ENCODE results near the gene SOS2.
"Not testable (repeated sequence)": the region's sequence is repeated elsewhere in the genome, so short reads cannot be mapped to it uniquely, and the experiment has no call there.

SOS2 gene

DNA sequence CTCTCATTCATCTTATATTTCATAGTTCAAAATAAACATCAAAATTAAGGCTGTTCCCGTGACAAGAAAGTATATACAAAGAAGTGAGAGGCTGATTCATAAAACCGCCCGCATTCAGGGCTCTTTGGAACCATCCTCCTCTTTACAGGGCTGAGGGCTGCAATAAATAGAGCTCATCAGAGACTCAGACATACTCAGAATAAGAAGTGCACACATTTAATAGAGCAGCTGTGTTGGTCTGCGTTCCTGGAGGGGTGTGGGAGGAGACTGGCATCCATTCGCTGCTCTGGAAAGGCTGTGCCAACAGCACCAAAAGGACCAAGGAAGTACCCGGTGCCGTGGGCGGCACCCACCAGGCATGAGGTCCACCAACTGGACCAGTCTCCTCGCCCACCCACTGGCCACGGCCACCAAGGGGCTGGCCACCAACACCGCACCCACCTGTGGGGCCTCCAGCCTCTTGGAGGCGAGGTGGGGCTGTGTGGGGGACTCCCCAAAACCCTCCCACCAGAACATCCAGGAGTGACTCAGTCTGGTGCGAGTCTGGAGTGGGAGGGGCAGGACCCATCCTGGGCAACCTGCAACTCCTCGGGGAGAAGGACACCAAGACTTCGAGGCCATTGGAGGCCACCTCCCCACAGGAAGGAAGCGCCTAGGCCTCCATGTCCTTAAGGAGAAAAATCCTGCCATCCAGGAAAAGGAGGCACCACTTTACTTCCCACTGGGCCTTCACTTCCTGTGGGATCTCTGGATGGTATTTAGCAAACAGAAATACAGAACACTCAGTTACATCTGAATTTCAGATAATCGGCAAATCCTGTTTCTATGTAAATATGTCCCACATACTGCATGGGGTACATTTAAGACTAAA is 147.7 kb downstream of the SOS2 start:
- H4K20me1 ChIP-seq (ENCODE audit: insufficient read depth, low read length) = no peaks in the 10 kb centered on the region
- no peaks in the 10 kb centered on the region for H3K27me3 ChIP-seq (replicated peaks; ENCODE audit: insufficient read depth, low read length)
- no peak overlapping the region for H2AFZ ChIP-seq (ENCODE audit: low read length)
- no peaks in the 10 kb centered on the region for H3K79me2 ChIP-seq (ENCODE audit: low read length)
- peak overlapping the region; percentile 61 for H3K4me2 ChIP-seq (ENCODE audit: low read depth, low read length)
- peak overlapping the region; percentile 73 for H3K9ac ChIP-seq (ENCODE audit: low read length)
- TF ChIP-seq EZH2phosphoT487 (IDR thresholded peaks at IDR 0.05; ENCODE audit: low read length) = no peak
- TF ChIP-seq, protein P1, sequence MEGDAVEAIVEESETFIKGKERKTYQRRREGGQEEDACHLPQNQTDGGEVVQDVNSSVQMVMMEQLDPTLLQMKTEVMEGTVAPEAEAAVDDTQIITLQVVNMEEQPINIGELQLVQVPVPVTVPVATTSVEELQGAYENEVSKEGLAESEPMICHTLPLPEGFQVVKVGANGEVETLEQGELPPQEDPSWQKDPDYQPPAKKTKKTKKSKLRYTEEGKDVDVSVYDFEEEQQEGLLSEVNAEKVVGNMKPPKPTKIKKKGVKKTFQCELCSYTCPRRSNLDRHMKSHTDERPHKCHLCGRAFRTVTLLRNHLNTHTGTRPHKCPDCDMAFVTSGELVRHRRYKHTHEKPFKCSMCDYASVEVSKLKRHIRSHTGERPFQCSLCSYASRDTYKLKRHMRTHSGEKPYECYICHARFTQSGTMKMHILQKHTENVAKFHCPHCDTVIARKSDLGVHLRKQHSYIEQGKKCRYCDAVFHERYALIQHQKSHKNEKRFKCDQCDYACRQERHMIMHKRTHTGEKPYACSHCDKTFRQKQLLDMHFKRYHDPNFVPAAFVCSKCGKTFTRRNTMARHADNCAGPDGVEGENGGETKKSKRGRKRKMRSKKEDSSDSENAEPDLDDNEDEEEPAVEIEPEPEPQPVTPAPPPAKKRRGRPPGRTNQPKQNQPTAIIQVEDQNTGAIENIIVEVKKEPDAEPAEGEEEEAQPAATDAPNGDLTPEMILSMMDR (IDR thresholded peaks at IDR 0.05; ENCODE audit: low read length) = no peak
- no peak for TF ChIP-seq EZH2 (optimal IDR thresholded peaks at IDR 0.05; ENCODE audit: low read depth, low read length)
- H3K9me3 ChIP-seq (replicated peaks; ENCODE audit: insufficient read depth, low read length) = no peaks in the 10 kb centered on the region
- peak overlapping the region; percentile 99 for H3K27ac ChIP-seq (ENCODE audit: low read length)
- DNase-seq = peak; percentile 18
- H3K4me1 ChIP-seq (ENCODE audit: low read length) = peaks cover 38% of the 10 kb centered on the region
- H3K36me3 ChIP-seq (replicated peaks; ENCODE audit: insufficient read depth, low read length) = no peaks in the 10 kb centered on the region
- H3K4me3 ChIP-seq (ENCODE audit: low read length) = peak overlapping the region; percentile 29; the same call in 1 of the 2 replicates
- H3K9me2 ChIP-seq (replicated peaks; ENCODE audit: insufficient read depth, low read length) = no peaks in the 10 kb centered on the region
- peaks cover 26% of the 10 kb centered on the region for H3F3A ChIP-seq (ENCODE audit: insufficient read depth, low read length)

DNA sequence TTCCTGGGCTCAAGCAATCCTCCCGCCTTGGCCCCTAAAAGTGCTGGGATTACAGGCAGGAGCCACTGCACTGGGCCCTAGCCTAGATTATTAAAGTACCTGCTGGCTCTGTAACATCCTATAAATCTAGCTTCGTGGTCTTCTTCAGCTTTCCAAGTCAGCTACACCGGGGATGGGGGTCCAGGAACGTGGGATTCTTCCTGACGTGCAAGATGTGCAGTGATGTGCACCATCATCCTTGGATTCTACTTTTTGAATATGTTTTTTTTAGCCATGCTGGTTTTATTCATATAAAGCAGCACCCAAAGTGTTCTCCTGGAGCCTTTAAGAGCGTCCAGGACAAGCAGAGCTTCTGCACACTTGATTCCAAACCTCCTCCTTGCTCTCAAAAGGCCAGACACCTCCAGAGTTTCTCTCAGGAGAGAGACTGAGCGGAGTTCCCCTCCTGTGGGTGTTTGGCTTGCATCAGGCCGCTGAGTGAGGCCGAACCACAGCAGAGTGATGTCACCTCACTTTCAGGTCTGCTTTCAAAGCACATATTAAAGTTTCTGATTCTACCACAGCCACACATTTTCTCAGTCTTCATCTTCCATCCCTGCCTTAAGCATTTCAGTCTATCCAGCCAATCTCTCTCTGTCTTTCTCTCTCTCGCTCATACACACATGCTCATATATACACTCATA is 148.5 kb downstream of the SOS2 start:
- peak overlapping the region; percentile 29; the same call in 1 of the 2 replicates for H3K4me3 ChIP-seq (ENCODE audit: low read length)
- H3K4me1 ChIP-seq (ENCODE audit: low read length) = peaks cover 35% of the 10 kb centered on the region
- no peaks in the 10 kb centered on the region for H4K20me1 ChIP-seq (ENCODE audit: insufficient read depth, low read length)
- TF ChIP-seq EZH2phosphoT487 (IDR thresholded peaks at IDR 0.05; ENCODE audit: low read length) = no peak
- no peak for TF ChIP-seq EZH2 (optimal IDR thresholded peaks at IDR 0.05; ENCODE audit: low read depth, low read length)
- TF ChIP-seq, protein P1 (IDR thresholded peaks at IDR 0.05; ENCODE audit: low read length) = no peak
- H3K79me2 ChIP-seq (ENCODE audit: low read length) = no peaks in the 10 kb centered on the region
- peak; percentile 82 for DNase-seq
- no peak overlapping the region for H2AFZ ChIP-seq (ENCODE audit: low read length)
- no peaks in the 10 kb centered on the region for H3K9me3 ChIP-seq (replicated peaks; ENCODE audit: insufficient read depth, low read length)
- peak overlapping the region; percentile 61 for H3K4me2 ChIP-seq (ENCODE audit: low read depth, low read length)
- H3F3A ChIP-seq (ENCODE audit: insufficient read depth, low read length) = peaks cover 24% of the 10 kb centered on the region
- H3K27ac ChIP-seq (ENCODE audit: low read length) = peak overlapping the region; percentile 99
- H3K9me2 ChIP-seq (replicated peaks; ENCODE audit: insufficient read depth, low read length) = no peaks in the 10 kb centered on the region
- no peaks in the 10 kb centered on the region for H3K36me3 ChIP-seq (replicated peaks; ENCODE audit: insufficient read depth, low read length)
- peak overlapping the region; percentile 73 for H3K9ac ChIP-seq (ENCODE audit: low read length)
- no peaks in the 10 kb centered on the region for H3K27me3 ChIP-seq (replicated peaks; ENCODE audit: insufficient read depth, low read length)

DNA sequence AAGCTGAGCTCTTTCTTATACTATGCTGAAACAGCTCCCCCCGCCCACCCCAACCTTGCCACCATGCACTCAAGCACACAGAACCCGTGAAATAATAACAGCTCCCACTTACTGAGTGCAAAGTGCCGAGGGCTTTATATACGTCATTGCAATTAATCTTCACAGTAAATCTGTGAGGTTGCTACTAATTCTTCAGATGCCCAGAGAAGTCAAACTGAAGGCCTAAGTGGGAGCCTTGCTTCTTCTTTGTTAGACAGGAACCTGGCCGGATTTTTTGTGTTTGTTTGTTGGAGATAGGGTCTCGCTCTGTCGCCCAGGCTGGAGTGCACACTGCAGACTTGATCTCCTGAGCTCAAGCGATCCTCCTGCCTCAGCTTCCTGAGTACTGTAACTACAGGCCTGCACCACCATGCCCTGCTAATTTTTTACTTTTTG is 149.1 kb downstream of the SOS2 start:
- Histone ChIP-seq H3K4me2 (ENCODE audit: low read depth, low read length) (peak overlapping the region; percentile 61; the same call in 1 of the 2 replicates), H3K79me2 (ENCODE audit: low read length) (no peaks in the 10 kb centered on the region), H3K36me3 (replicated peaks; ENCODE audit: insufficient read depth, low read length) (no peaks in the 10 kb centered on the region), H3F3A (ENCODE audit: insufficient read depth, low read length) (peaks cover 18% of the 10 kb centered on the region), H3K27ac (ENCODE audit: low read length) (peak overlapping the region; percentile 99; the same call in 1 of the 2 replicates), H3K4me3 (ENCODE audit: low read length) (no peak overlapping the region), H3K27me3 (replicated peaks; ENCODE audit: insufficient read depth, low read length) (no peaks in the 10 kb centered on the region), H3K9ac (ENCODE audit: low read length) (peak overlapping the region; percentile 50; the same call in 1 of the 2 replicates), H3K4me1 (ENCODE audit: low read length) (peaks cover 29% of the 10 kb centered on the region), H2AFZ (ENCODE audit: low read length) (no peak overlapping the region), H4K20me1 (ENCODE audit: insufficient read depth, low read length) (no peaks in the 10 kb centered on the region), H3K9me2 (replicated peaks; ENCODE audit: insufficient read depth, low read length) (no peaks in the 10 kb centered on the region), H3K9me3 (replicated peaks; ENCODE audit: insufficient read depth, low read length) (no peaks in the 10 kb centered on the region)
- DNase-seq = no peak
- TF ChIP-seq EZH2phosphoT487 (IDR thresholded peaks at IDR 0.05; ENCODE audit: low read length) = no peak
- TF ChIP-seq, protein P1 (IDR thresholded peaks at IDR 0.05; ENCODE audit: low read length) = no peak
- TF ChIP-seq EZH2 (optimal IDR thresholded peaks at IDR 0.05; ENCODE audit: low read depth, low read length) = no peak

DNA sequence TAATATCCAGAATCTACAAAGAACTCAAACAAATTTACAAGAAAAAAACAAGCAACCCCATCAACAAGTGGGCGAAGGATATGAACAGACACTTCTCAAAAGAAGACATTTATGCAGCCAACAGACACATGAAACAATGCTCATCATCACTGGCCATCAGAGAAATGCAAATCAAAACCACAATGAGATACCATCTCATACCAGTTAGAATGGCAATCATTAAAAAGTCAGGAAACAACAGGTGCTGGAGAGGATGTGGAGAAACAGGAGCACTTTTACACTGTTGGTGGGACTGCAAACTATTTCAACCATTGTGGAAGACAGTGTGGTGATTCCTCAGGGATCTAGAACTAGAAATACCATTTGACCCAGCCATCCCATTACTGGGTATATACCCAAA is 152.3 kb downstream of the SOS2 start:
- H2AFZ ChIP-seq (ENCODE audit: low read length); H3K27me3 ChIP-seq (replicated peaks; ENCODE audit: insufficient read depth, low read length); H3K79me2 ChIP-seq (ENCODE audit: low read length); H3K4me3 ChIP-seq (ENCODE audit: low read length); H3K9ac ChIP-seq (ENCODE audit: low read length); H3K27ac ChIP-seq (ENCODE audit: low read length); H3K36me3 ChIP-seq (replicated peaks; ENCODE audit: insufficient read depth, low read length); H3K9me2 ChIP-seq (replicated peaks; ENCODE audit: insufficient read depth, low read length); H4K20me1 ChIP-seq (ENCODE audit: insufficient read depth, low read length); H3K4me2 ChIP-seq (ENCODE audit: low read depth, low read length); H3K9me3 ChIP-seq (replicated peaks; ENCODE audit: insufficient read depth, low read length); DNase-seq: not testable (repeated sequence)
- Histone ChIP-seq H3F3A (ENCODE audit: insufficient read depth, low read length) (peaks cover 13% of the 10 kb centered on the region), H3K4me1 (ENCODE audit: low read length) (peaks cover 19% of the 10 kb centered on the region)

DNA sequence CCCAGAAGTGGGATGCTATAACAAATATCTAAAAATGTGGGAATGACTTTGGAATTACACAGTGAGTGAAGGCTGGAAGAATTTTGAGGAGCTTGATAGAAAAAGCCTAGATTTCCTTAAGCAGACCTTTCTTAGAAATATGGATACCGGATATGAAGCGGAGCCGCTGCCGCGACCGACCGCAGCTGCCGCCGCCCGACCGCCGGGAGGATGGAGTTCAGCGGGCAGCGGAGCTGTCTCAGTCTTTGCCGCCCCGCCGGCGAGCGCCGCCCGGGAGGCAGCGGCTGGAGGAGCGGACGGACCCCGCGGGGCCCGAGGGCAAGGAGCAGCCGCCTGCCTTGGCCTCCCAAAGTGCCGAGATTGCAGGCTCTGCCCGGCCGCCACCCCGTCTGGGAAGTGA is 157.7 kb downstream of the SOS2 start:
- H3K9ac ChIP-seq (ENCODE audit: low read length); H3K4me1 ChIP-seq (ENCODE audit: low read length); H3K9me3 ChIP-seq (replicated peaks; ENCODE audit: insufficient read depth, low read length); H3F3A ChIP-seq (ENCODE audit: insufficient read depth, low read length); H4K20me1 ChIP-seq (ENCODE audit: insufficient read depth, low read length); H3K4me3 ChIP-seq (ENCODE audit: low read length); H3K27me3 ChIP-seq (replicated peaks; ENCODE audit: insufficient read depth, low read length); DNase-seq; H2AFZ ChIP-seq (ENCODE audit: low read length); H3K36me3 ChIP-seq (replicated peaks; ENCODE audit: insufficient read depth, low read length); H3K4me2 ChIP-seq (ENCODE audit: low read depth, low read length); H3K27ac ChIP-seq (ENCODE audit: low read length); H3K9me2 ChIP-seq (replicated peaks; ENCODE audit: insufficient read depth, low read length); H3K79me2 ChIP-seq (ENCODE audit: low read length): not testable (repeated sequence)

Measured in MM.1S (cell line).